Measurements from ENCODE around the gene SCARB1. TPM values are rescaled to one million over a fixed set of nuclear protein-coding genes. Genes with fewer than 3 reads are reported as not detected.

SCARB1 gene
- total and polyA plus RNA-seq, 2 of the 13 experiments (the other 11 are each of a cell fraction or from before 2014, with no cell fraction given) = 63.4 to 160 TPM

GRCh38 chr12:124872068-124872719, 8.5 kb upstream of the SCARB1 start (continued):
- TF ChIP-seq RXRA (CRISPR knock-in tag; IDR thresholded peaks at IDR 0.05) (peak; percentile 72), HNF4G (IDR thresholded peaks at IDR 0.05; ENCODE audit: borderline replicate concordance, low read depth, low read length) (peak; percentile 0; the same call in 1 of the 2 replicates), HNF4G (CRISPR knock-in tag; IDR thresholded peaks at IDR 0.05; ENCODE audit: borderline replicate concordance, low read depth) (no peak), CAMTA2 (CRISPR knock-in tag; IDR thresholded peaks at IDR 0.05; ENCODE audit: borderline replicate concordance) (no peak), CC2D1A (CRISPR knock-in tag; IDR thresholded peaks at IDR 0.05) (0 out of 2 replicates have a peak, but pooled peaks have one; percentile 57)

- DNase-seq (ENCODE audit: low spot score) (no peak), FAIRE-seq (no peak), ATAC-seq (no peak)
- Histone ChIP-seq H3K79me2 (ENCODE audit: insufficient read depth, low read length) (no peaks in the 10 kb centered on the region), H4K20me1 (ENCODE audit: insufficient read depth, low read length) (no peaks in the 10 kb centered on the region), H3K36me3 (replicated peaks in 1 of 2; ENCODE audit: control insufficient read depth in 1 of 2, insufficient read depth in 2 of 2, low read length in 2 of 2) (no peaks in the 10 kb centered on the region), H3K4me1 (ENCODE audit: insufficient read depth, low read length) (peaks cover 85% of the 10 kb centered on the region), H3K27me3 (ENCODE audit: control insufficient read depth in 1 of 2, insufficient read depth in 2 of 2, low read length in 2 of 2) (no peaks in the 10 kb centered on the region), H3K9me3 (ENCODE audit: low read length) (no peaks in the 10 kb centered on the region), H3K4me3 (replicated peaks in 1 of 3; ENCODE audit: insufficient read depth in 1 of 3, low read depth in 2 of 3, low read length in 3 of 3) (no peak overlapping the region), H2AFZ (ENCODE audit: low read length) (no peak overlapping the region), H3K27ac (ENCODE audit: extremely low read length, insufficient read depth, low read length) (peak overlapping the region; percentile 12), H3K9ac (ENCODE audit: insufficient read depth, low read depth, low read length) (no peak overlapping the region), H3K4me2 (ENCODE audit: low read depth, low read length) (peak overlapping the region; percentile 72)
- 61% methylated on average over 4 of the region's 4 CpGs for WGBS (ENCODE audit: low lambda C conversion rate)
- ChIA-PET POLR2A (interaction anchor here (0.9 to 2.7 kb wide), 5 partner anchors 14 to 46 kb away, joined by 3 to 12 read pairs (median 5); partner anchors contain the start of gene UBC), CTCF (ENCODE audit: low intra/inter-chr PET ratio, low total read pairs) (no interaction called here)
- in situ Hi-C loops (cut with HindIII; ENCODE audit: extremely low pct_ligation_motif_present, low pct_unique_long_range_greater_than_20kb) = no loop called here
- TF ChIP-seq BRD4 (CRISPR knock-in tag; IDR thresholded peaks at IDR 0.05) = no peak
- TF ChIP-seq E2F5 (CRISPR knock-in tag; conservative IDR thresholded peaks at IDR 0.05) = no peak
- no peak for TF ChIP-seq POGK (CRISPR knock-in tag; conservative IDR thresholded peaks at IDR 0.05)
- no peak for TF ChIP-seq JUND (CRISPR knock-in tag; IDR thresholded peaks at IDR 0.05)
- TF ChIP-seq TEAD3 (CRISPR knock-in tag; optimal IDR thresholded peaks at IDR 0.05; ENCODE audit: borderline replicate concordance) = peak; percentile 10
- no TSS peak for BruUV-seq (replicated peaks)
- intact Hi-C loops (cut with micrococcal nuclease; ENCODE audit: unreplicated experiment) = no loop called here
Measured at GRCh38 chr12:124871297-124871696, 7.6 kb upstream of the SCARB1 start.
